Smooth muscle cell (in vitro differentiated cells): ENCODE data around the gene RLIM. TPM values are rescaled to one million over a fixed set of nuclear protein-coding genes. Genes with fewer than 3 reads are reported as not detected.
A peak's percentile ranks its signal among the peaks of the same experiment; 100 is the strongest.

Experiments
- DNase-seq: peaks from one replicate; lab custom pipeline; 2025; ENCODE audit not compliant: unreplicated experiment; lab: John Stamatoyannopoulos, UW
- H2AFZ ChIP-seq: fragments of 200-600 bp; sonication (generic); 2 replicates; pipeline ENCODE4 v1.6.0; 2016; ENCODE audit warnings: antibody characterized with exemption, low read depth, mild to moderate bottlenecking
- H3F3A ChIP-seq: fragments of 200-600 bp; sonication (generic); 2 replicates; pipeline ENCODE4 v1.6.0; 2017; ENCODE audit warnings: antibody characterized with exemption, low read depth
- H3K27ac ChIP-seq: fragments of 200-600 bp; sonication (generic); 2 replicates; pipeline ENCODE4 v1.5.1; 2016; ENCODE audit warnings: low read depth, mild to moderate bottlenecking
- H3K27me3 ChIP-seq: fragments of 200-600 bp; sonication (generic); 2 replicates; pipeline ENCODE4 v1.6.1; 2016; ENCODE audit warnings: low read depth, mild to moderate bottlenecking
- H3K36me3 ChIP-seq: fragments of 200-600 bp; sonication (generic); 2 replicates; pipeline ENCODE4 v1.5.1; 2016; ENCODE audit warnings: low read depth
- H3K4me1 ChIP-seq: fragments of 200-600 bp; sonication (generic); 2 replicates; pipeline ENCODE4 v1.5.1; 2016; ENCODE audit warnings: low read depth
- H3K4me2 ChIP-seq: fragments of 200-600 bp; sonication (generic); 2 replicates; pipeline ENCODE4 v1.6.0; 2016; ENCODE audit warnings: mild to moderate bottlenecking
- H3K4me3 ChIP-seq: fragments of 200-600 bp; sonication (generic); 2 replicates; pipeline ENCODE4 v1.5.1; 2016; ENCODE audit warnings: mild to moderate bottlenecking
- H3K79me2 ChIP-seq: fragments of 200-600 bp; sonication (generic); 2 replicates; pipeline ENCODE4 v1.6.0; 2016; ENCODE audit warnings: low read depth, mild to moderate bottlenecking
- H3K9ac ChIP-seq: fragments of 200-600 bp; sonication (generic); 2 replicates; pipeline ENCODE4 v1.6.0; 2016; ENCODE audit warnings: low read depth
- H3K9me3 ChIP-seq: fragments of 200-600 bp; sonication (generic); replicated peaks from 2 replicates; pipeline ENCODE4 v1.5.1; 2016; ENCODE audit warnings: low read depth
- H4K20me1 ChIP-seq: fragments of 200-600 bp; sonication (generic); 2 replicates; pipeline ENCODE4 v1.6.0; 2016; ENCODE audit warnings: low read depth
- CTCF ChIP-seq: fragments of 200-600 bp; sonication (generic); IDR thresholded peaks from 2 replicates; pipeline ENCODE4 v1.5.1; 2017; ENCODE audit warnings: borderline replicate concordance, mild to moderate bottlenecking, antibody characterized with exemption; ENCODE audit not compliant: insufficient read depth, poor library complexity, severe bottlenecking
- WGBS: methylation state at CpG from one replicate; pipeline ENCODE4 v1.1.7; 2016; ENCODE audit warnings: low lambda C conversion rate; 5-methylcytosine and 5-hydroxymethylcytosine counted together
- polyA plus RNA-seq: library from polyadenylated mRNA; unstranded; fragments of >200 nt; fragmentation: Nextera tagmentation; extraction: Ambion mirVana; gene quantifications from 2 replicates; pipeline ENCODE4 v1.2.1, GENCODE V29; 2016
- total RNA-seq: library from RNA; depleted of rRNA; stranded (reverse); fragments of >200 nt; gene quantifications from 2 replicates; pipeline ENCODE4 v1.2.3, GENCODE V29; 2014

RLIM gene
- total and polyA plus RNA-seq, 2 experiments from 2014 or later, result 9.9 to 50.7 TPM

GRCh38 chrX:74578137-74578536 is 36.3 kb downstream of the RLIM start:
- Histone ChIP-seq H3K4me1 (no peaks in the 10 kb centered on the region), H4K20me1 (no peaks in the 10 kb centered on the region), H3K4me2 (no peak overlapping the region), H2AFZ (no peak overlapping the region), H3K9me3 (no peaks in the 10 kb centered on the region), H3K36me3 (no peaks in the 10 kb centered on the region), H3K79me2 (no peaks in the 10 kb centered on the region), H3K27me3 (no peaks in the 10 kb centered on the region), H3K27ac (no peak overlapping the region), H3K9ac (no peak overlapping the region), H3K4me3 (no peak overlapping the region), H3F3A (no peaks in the 10 kb centered on the region)
- WGBS, result 94% methylated on average over 3 of the region's 3 CpGs
- no peak for TF ChIP-seq CTCF
- DNase-seq, result no peak

- Histone ChIP-seq H3K27me3 (no peaks in the 10 kb centered on the region), H3K36me3 (no peaks in the 10 kb centered on the region), H3K4me1 (no peaks in the 10 kb centered on the region), H3K4me2 (no peak overlapping the region), H4K20me1 (no peaks in the 10 kb centered on the region), H3K9me3 (no peaks in the 10 kb centered on the region), H3K79me2 (no peaks in the 10 kb centered on the region), H3K27ac (no peak overlapping the region), H3F3A (no peaks in the 10 kb centered on the region), H3K9ac (no peak overlapping the region), H2AFZ (no peak overlapping the region), H3K4me3 (no peak overlapping the region)
- no peak for TF ChIP-seq CTCF
- WGBS, result 58% methylated on average over 2 of the region's 2 CpGs
- DNase-seq, result no peak
Measured at GRCh38 chrX:74557378-74557777, 57.0 kb downstream of the RLIM start.

GRCh38 chrX:74551934-74552333 is 62.5 kb downstream of the RLIM start:
- no peaks in the 10 kb centered on the region for H3K4me1 ChIP-seq
- no peaks in the 10 kb centered on the region for H3K79me2 ChIP-seq
- 53% methylated on average over 2 of the region's 2 CpGs for WGBS
- no peaks in the 10 kb centered on the region for H4K20me1 ChIP-seq
- no peaks in the 10 kb centered on the region for H3K36me3 ChIP-seq
- H3F3A ChIP-seq, result no peaks in the 10 kb centered on the region
- no peaks in the 10 kb centered on the region for H3K9me3 ChIP-seq
- no peaks in the 10 kb centered on the region for H3K27me3 ChIP-seq
- no peak for TF ChIP-seq CTCF
- no peak overlapping the region for H3K27ac ChIP-seq
- no peak overlapping the region for H3K9ac ChIP-seq
- DNase-seq, result no peak
- H3K4me3 ChIP-seq, result no peak overlapping the region
- no peak overlapping the region for H3K4me2 ChIP-seq
- no peak overlapping the region for H2AFZ ChIP-seq

GRCh38 chrX:74550295-74550802 is 64.1 kb downstream of the RLIM start:
- Histone ChIP-seq H3K4me3 (peak overlapping the region; percentile 14), H3K4me2 (peak overlapping the region; percentile 64), H3K27me3 (no peaks in the 10 kb centered on the region), H3K27ac (no peak overlapping the region), H3K79me2 (no peaks in the 10 kb centered on the region), H3K36me3 (no peaks in the 10 kb centered on the region), H3K4me1 (no peaks in the 10 kb centered on the region), H3K9me3 (no peaks in the 10 kb centered on the region), H2AFZ (no peak overlapping the region), H3K9ac (no peak overlapping the region), H3F3A (no peaks in the 10 kb centered on the region), H4K20me1 (no peaks in the 10 kb centered on the region)
- DNase-seq, result peak; percentile 27
- WGBS, result 32% methylated on average over 24 of the region's 24 CpGs
- peak; percentile 94 for TF ChIP-seq CTCF
